ENCODE measurements around the gene PCDHGB3. TPM values are rescaled to one million over a fixed set of nuclear protein-coding genes. Genes with fewer than 3 reads are reported as not detected.

Gene PCDHGB3
- total and polyA plus RNA-seq, 9 of the 15 experiments (the other 6 are each of a cell fraction or from before 2014, with no cell fraction given): 0.05 to 0.19 (median 0.11) TPM; not detected in 2

DNA sequence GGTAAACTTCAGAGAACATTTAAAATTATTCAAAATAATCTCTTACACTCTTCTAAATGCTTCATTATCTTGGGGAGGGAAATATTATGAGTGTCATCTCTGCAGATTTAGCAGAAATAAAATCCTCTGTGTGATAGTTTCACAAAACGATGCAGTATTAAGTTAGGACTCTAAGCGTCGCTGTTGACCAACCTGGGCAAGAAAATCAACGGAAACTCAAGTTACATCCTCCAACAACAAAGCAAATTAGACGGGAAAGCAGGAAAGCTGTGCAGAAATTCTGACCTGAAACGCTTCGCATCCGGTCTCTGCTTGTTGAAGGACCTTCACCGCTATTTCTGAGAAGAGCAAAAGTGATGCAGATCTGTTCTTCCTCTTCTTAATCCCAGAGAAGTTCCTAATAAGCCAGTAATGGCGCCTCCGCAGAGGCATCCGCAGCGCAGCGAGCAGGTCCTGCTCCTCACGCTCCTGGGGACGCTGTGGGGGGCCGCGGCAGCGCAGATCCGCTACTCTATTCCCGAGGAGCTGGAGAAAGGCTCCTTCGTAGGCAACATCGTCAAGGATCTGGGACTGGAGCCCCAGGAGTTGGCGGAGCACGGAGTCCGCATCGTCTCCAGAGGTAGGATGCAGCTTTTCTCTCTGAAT, 3.8 kb downstream of the PCDHGB3 start, which contains the start of gene PCDHGA6:
Gene PCDHGA6, plus strand, starts transcription at position 219 of the 645 bp plus-strand sequence. Its CDS starts 193 bp downstream, at position 412.
- Histone ChIP-seq H3K9ac (ENCODE audit: insufficient read depth in 1 of 2, low read depth in 2 of 2, low read length in 2 of 2) (no peak within 1 kb of the TSS), H3K9me3 (replicated peaks; ENCODE audit: control insufficient read depth, insufficient read depth, low read depth, low read length) (no peaks in the 10 kb centered on the region), H3K27ac (ENCODE audit: extremely low read depth, low read depth, low read length) (no peak within 1 kb of the TSS), H3K9me1 (ENCODE audit: control insufficient read depth, insufficient read depth, low read length) (no peaks in the 10 kb centered on the region), H3K4me3 (no peak within 1 kb of the TSS), H2AFZ (ENCODE audit: low read depth, low read length) (0 out of 2 replicates have a peak within 1 kb of the TSS, but pooled peaks have one; percentile 9), H3K79me2 (ENCODE audit: control insufficient read depth, insufficient read depth, low read length) (no peaks in the 10 kb centered on the region), H3K36me3 (ENCODE audit: control insufficient read depth, insufficient read depth, low read length) (no peaks in the 10 kb centered on the region), H3K4me2 (ENCODE audit: insufficient read depth, low read length) (peak within 1 kb of the TSS; percentile 23; the same call in 1 of the 2 replicates), H4K20me1 (replicated peaks; ENCODE audit: control insufficient read depth, insufficient read depth, low read length) (no peaks in the 10 kb centered on the region), H3K27me3 (ENCODE audit: control insufficient read depth in 2 of 2, insufficient read depth in 2 of 2, low read length in 2 of 2) (peaks cover 4 to 38% of the 10 kb centered on the region in 2 experiments), H3K4me1 (replicated peaks in 1 of 2; ENCODE audit: control insufficient read depth in 2 of 2, insufficient read depth in 2 of 2, low read length in 2 of 2) (peaks cover 0 to 7% of the 10 kb centered on the region in 2 experiments; a peak in 1 of 5 replicates)
- FAIRE-seq (peak; percentile 26), DNase-seq (ENCODE audit: extremely low read depth in 1 of 4, low spot score in 3 of 4) (no peak), ATAC-seq (peak; percentile 61; the same call in 1 of the 3 replicates)
- CTCF ChIA-PET (ENCODE audit: low intra/inter-chr PET ratio): interaction anchor here (0.6 to 1.3 kb wide), 2 partner anchors 141 to 770 kb away, joined by 3 read pairs; no protein-coding TSS in a partner anchor
- TF ChIP-seq, protein P1, sequence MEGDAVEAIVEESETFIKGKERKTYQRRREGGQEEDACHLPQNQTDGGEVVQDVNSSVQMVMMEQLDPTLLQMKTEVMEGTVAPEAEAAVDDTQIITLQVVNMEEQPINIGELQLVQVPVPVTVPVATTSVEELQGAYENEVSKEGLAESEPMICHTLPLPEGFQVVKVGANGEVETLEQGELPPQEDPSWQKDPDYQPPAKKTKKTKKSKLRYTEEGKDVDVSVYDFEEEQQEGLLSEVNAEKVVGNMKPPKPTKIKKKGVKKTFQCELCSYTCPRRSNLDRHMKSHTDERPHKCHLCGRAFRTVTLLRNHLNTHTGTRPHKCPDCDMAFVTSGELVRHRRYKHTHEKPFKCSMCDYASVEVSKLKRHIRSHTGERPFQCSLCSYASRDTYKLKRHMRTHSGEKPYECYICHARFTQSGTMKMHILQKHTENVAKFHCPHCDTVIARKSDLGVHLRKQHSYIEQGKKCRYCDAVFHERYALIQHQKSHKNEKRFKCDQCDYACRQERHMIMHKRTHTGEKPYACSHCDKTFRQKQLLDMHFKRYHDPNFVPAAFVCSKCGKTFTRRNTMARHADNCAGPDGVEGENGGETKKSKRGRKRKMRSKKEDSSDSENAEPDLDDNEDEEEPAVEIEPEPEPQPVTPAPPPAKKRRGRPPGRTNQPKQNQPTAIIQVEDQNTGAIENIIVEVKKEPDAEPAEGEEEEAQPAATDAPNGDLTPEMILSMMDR (IDR thresholded peaks at IDR 0.05 in 2 of 3, conservative IDR thresholded peaks at IDR 0.05 in 1 of 3; ENCODE audit: insufficient read depth in 2 of 3, low read depth in 1 of 3, low read length in 3 of 3): peak; percentile 43 to 63 (median 60)
- TF ChIP-seq RAD21 (CRISPR knock-in tag; conservative IDR thresholded peaks at IDR 0.05 in 1 of 2, IDR thresholded peaks at IDR 0.05 in 1 of 2) (peak in 1 of 2 experiments; percentile 45; a peak in 2 of 4 replicates), ZNF699 (CRISPR knock-in tag; IDR thresholded peaks at IDR 0.05; ENCODE audit: insufficient replicate concordance) (no peak), ETV1 (tag; conservative IDR thresholded peaks at IDR 0.05; ENCODE audit: low read depth) (0 out of 2 replicates have a peak, but pooled peaks have one; percentile 34), PML (IDR thresholded peaks at IDR 0.05; ENCODE audit: low read length) (no peak), ZNF589 (CRISPR knock-in tag; IDR thresholded peaks at IDR 0.05; ENCODE audit: low read depth) (no peak), NBN (IDR thresholded peaks at IDR 0.05; ENCODE audit: low read depth) (no peak), ZNF507 (tag; conservative IDR thresholded peaks at IDR 0.05) (no peak)
- TF ChIP-seq, protein P2, sequence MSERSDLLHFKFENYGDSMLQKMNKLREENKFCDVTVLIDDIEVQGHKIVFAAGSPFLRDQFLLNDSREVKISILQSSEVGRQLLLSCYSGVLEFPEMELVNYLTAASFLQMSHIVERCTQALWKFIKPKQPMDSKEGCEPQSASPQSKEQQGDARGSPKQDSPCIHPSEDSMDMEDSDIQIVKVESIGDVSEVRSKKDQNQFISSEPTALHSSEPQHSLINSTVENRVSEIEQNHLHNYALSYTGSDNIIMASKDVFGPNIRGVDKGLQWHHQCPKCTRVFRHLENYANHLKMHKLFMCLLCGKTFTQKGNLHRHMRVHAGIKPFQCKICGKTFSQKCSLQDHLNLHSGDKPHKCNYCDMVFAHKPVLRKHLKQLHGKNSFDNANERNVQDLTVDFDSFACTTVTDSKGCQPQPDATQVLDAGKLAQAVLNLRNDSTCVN (CRISPR knock-in tag; IDR thresholded peaks at IDR 0.05): no peak
- TF ChIP-seq, protein P3, sequence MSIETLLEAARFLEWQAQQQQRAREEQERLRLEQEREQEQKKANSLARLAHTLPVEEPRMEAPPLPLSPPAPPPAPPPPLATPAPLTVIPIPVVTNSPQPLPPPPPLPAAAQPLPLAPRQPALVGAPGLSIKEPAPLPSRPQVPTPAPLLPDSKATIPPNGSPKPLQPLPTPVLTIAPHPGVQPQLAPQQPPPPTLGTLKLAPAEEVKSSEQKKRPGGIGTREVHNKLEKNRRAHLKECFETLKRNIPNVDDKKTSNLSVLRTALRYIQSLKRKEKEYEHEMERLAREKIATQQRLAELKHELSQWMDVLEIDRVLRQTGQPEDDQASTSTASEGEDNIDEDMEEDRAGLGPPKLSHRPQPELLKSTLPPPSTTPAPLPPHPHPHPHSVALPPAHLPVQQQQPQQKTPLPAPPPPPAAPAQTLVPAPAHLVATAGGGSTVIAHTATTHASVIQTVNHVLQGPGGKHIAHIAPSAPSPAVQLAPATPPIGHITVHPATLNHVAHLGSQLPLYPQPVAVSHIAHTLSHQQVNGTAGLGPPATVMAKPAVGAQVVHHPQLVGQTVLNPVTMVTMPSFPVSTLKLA (conservative IDR thresholded peaks at IDR 0.05): no peak
- no TSS peak for BruUV-seq (replicated peaks)
- 21% methylated on average over 22 of the region's 27 CpGs for WGBS (ENCODE audit: insufficient coverage, low coverage, missing lambda C conversion rate)
- intact Hi-C loops (cut with micrococcal nuclease): loop anchor here (5.0 kb wide), 1 partner anchor 46 kb away; no protein-coding TSS in a partner anchor
- POLR2A ChIA-PET: interaction anchor here (0.6 kb wide), 1 partner anchor 207 kb away, joined by 5 read pairs; no protein-coding TSS in a partner anchor
- in situ Hi-C loops (cut with MboI): no loop called here

All from K562 (cell line).